ENCODE data around the gene HK1.

GRCh38 chr10:69419744-69420126 lies 141.4 kb downstream of the HK1 start:
- TF ChIP-seq EP300 (IDR thresholded peaks at IDR 0.05): no peak
- TF ChIP-seq CTCF (IDR thresholded peaks at IDR 0.05): no peak
- no peak for TF ChIP-seq POLR2AphosphoS5 (IDR thresholded peaks at IDR 0.05)

All from suprapubic skin (tissue), 4 donors.